CD4-positive, alpha-beta T cell treated with Interleukin-6 at 100 ng/mL for 8 hours (primary cell): Measurements from ENCODE around the gene GPR180.
A peak's percentile ranks its signal among the peaks of the same experiment; 100 is the strongest.

ENCODE experiments used
- DNase-seq: peaks from one replicate; pipeline ENCODE4 v3.0.0-alpha.2; 2020; ENCODE audit warnings: mixed read lengths, low spot score

The GPR180 gene

DNA sequence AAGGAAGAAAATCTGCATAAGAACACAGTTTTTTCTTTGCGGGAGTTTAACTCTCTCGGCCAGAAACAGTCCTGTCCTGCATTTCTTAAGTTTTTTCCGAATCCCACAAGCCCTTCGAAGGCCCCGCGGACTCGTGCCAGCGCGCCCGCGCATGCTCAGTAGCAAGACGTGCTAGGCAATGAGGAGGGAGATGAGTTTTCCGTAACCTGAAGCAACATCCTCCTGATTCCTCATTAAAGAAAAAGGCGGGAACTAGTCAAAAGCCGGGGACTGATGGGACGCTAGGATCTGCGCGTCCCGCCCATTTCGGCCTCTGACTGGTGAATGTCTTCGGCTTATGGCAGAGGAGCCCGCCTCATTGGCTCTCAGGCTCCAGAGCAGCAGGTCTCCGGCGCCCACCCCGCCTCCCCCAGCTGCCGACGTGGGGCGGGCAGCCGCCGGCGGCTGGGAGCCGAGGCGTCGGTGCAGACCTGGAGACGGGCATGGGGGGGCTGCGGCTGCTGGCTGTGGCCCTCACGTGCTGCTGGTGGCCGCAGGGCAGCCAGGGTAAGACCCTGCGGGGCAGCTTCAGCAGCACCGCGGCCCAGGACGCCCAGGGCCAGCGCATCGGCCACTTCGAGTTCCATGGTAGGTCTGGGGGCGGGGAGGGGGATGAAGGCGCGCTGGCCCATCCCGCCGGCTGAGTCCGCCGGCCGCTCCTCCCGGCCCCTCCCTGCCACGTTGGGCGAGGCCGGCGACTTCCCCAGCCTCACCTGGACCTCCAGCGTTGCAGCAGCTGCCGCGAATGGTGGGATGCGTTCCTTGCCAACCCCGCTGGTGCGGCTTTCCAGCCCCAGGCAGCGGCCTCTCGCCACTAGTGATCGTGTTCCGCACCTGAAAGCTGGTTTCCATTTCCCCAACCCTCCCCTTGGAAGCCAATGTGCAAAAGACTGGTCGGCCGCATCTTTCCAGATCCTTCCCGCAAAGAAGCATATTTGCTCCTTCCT, at the start of gene GPR180:
GPR180 (plus strand) TSS at position 412 of the 986 bp plus-strand sequence; CDS start at position 483, 71 bp downstream.
- peak; percentile 94 for DNase-seq

DNA sequence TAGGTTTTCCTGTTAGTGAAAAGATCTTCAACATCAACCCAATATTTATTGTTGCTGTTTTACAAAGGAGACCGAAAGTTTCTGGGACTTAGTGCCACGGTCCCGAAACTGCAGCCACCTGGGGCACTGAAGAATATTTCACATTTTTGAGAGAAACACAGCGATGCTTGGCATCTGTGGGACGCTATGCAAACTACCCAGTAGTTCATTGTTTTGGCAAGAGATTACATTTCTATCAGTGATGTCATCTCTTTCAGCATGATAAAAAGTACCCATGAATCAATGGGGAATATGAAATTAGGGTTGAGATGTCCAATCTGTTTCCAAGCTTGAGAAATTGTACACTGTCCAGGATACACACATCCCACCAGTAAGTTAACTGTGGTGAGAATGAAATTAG, 49.6 kb upstream of the GPR180 start:
- DNase-seq = no peak

DNA sequence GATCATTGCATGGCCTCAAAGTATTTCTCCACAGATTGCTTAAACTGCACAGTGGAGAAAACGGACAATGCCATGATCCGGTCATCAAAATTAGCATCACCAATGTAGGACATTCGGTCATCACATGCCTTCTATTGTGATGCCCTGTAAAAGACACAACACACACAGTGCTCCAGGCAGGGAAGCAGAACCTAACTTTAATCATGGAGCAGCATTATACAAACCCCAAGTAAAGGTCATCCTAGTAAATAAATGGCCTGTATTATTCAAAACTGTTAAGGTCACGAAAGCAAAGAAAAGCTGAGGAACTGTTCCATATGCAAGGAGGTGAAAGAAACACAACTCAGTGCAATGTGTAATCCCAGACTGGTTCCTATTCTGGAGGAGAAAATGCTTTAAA, 47.9 kb upstream of the GPR180 start:
- DNase-seq = no peak

DNA sequence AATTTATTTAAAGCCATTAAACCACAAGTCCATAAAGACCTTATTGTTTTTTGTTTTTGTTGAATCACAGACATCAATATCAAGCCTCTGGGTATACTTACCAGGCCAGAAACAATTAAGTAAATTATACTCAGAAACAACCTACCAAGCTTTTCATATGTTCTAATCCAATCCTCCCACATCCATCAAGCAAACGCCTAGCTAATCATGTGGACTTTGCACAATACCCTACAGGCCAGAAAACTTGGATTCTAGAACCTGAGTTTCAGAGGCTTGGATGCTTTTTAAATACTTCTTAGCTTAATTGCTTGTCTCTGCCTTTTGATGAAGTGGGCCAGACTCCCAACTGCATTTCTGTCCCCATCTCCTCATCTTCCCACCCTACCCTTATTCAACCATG, 45.6 kb upstream of the GPR180 start:
- no peak for DNase-seq

DNA sequence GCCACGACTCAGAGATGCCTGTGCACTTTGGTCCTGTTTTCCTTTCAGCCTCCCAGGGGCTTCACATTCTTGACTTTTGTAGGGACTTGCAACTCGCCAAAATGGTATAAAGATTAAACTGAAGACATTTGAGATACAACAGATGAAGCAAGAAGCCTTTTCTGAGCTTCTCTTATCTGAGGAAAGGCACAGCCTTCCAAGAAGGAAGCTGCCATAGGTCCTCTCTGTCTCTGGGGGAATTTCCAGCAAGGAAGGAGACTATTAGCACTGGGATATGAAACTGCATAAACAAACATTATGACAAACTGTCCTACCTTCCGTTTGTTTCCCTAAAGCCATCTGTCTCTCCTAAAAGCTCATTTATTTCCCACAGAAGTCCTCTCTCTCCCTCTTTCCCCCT, 45.0 kb upstream of the GPR180 start:
- DNase-seq = no peak

DNA sequence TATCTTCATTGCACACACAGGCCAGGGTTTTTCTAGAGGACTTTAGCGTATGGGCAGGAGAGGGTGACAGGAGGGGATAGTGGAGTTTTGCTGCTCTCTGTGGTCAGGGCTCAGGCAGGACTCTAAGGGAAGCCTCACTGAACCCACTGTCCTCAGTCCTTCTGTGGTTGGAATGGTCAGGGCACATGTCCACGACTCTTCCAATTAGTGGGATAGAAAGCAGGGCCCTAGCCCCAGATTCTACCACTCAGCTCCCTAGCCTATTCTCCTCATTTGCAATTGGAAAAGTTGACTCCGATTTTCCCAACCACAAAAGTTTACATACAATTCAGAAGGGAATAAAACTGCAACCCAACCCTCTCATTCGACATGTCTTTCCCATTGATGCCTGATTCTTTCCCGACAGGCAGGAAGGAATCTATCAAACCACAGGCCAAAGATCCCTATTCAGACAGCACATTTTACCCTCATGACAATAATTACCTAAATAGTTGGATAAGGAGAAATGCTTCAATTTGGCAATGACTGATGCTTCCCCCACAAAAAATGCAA, 43.9 kb upstream of the GPR180 start:
- DNase-seq = no peak

DNA sequence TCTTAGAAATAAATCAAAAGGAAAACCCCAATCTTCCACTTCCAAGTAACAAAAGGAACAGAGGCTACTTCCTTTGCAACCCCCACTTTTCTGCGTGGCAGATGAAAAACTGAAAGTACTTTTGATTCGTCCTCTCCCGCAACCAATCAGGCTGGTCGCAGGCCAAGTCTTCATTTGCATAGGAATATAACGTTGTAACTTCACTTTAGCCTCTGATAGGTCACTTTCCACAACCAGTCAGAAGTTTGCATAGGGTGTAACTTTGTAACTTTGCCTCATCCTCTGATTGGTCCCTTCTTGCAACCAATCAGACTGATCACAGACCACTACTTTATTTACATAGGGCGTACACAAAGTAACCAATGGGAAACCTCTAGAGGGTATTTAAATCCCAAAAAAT, 42.9 kb upstream of the GPR180 start:
- DNase-seq = peak; percentile 27

DNA sequence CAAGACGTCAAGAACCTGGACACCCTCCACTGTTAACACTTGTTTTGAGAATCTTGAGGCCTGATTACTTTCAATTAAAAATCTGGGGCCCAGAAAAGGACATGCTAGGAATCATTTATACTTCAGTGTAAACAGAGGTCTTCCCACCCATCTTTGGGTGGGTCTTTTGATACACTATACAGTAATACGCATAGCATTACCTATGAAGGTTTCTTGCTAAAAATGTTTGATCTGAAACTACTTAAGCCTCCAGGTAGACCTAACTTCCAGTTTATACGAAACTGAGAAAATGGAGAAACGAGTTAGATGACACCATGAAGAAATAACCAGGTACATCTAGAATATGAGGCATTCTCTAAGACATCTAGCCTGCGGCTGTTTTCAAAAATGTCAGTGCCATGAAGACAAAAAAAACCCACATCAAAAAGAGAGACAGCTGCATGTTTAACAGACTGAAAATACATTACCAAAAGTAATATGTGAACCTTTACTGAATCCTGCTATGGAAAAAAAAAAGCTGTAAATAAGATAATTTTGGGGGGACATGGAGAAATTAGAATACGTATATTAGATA, 42.3 kb upstream of the GPR180 start:
- no peak for DNase-seq

DNA sequence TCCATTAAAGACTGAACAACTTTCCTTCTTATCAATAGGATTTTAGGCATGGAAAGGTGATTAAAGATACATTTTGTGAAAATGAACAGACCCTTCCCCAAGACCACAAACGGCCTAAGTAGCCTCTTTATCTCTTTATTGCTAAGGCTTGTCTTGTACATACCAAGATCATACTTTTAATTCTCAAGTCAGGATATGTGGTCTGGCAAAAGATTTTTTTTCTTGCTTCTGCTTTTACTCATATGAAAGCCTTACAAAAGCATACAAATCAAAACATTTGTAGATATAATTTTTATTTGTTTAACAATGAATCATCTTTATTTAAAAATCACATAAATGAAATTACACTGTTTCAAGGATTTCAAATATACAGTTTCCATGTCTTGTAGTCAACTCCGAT, 41.5 kb upstream of the GPR180 start:
- DNase-seq = no peak

DNA sequence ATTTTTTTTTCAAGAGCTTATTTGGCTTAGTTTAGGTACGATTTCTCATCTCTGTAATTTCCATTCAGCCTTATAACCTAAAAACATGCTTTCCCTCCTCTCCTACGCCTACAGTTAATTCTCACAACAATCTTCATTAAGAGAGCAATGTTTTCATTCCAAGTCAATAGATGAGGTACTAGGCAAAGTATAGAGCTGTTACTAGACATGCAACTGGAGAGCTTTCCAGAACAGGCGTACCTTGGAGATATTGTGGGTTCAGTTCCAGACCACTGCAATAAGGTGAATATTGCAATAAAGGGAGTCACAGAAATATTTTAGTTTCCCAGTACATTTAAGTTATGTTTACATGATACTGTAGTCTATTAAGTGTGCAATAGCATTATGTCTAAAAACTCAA, 40.5 kb upstream of the GPR180 start:
- no peak for DNase-seq

DNA sequence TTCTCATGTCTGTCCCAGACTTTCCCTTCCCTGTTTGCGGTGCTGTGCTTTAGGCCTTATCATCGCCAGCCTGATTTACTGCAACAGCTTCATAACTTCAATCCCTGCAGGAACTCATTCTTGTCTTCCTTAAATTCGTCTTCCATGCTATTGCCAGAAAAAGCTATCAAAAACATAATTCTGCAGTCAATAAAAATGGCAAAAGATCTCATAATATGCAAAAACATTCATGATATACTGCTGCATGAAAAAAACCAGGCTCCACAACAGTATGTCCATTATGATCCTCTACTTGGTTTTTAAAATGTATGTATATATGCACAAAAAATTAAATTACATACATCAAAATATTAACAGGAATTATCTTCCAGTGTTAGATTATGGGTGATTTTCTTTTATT, 34.1 kb upstream of the GPR180 start:
- no peak for DNase-seq

DNA sequence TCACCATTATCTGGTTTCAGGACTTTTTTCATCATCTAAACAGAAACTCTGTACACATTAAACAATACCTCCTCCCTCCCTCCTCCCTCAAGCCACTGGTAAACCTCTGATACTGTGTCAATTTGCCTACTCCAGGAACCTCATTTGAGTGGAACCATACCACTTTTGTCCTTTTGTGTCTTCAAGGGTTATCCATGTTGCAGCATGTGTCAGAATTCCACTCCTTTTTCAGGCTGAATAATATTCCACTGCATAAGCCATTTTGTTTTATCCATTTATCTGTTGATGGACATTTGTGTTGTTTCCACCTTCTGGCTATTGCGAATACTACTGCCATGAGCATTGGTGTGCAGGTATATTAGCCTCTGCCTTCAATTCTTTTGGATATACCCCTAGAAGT, 33.2 kb upstream of the GPR180 start:
- DNase-seq = no peak

DNA sequence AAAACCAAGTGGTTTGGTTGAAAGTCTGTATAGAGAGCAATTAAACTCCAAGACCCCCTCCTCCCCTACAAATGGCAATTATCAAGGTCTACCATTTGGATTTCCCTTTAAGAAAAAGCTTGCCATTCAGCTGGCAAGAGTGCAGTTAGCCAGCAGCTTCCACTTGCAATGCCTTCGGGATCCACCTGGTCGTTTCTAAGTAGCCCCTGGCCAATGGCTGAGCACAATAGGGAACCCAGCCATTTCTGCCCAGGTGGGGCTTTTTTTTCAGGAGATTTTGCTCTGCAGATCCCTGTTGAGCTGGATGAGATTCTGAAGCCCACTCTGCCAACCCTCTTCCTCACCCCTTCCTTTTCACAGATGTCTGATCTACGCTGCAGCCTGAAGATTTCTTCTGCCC, 32.0 kb upstream of the GPR180 start:
- DNase-seq = no peak

DNA sequence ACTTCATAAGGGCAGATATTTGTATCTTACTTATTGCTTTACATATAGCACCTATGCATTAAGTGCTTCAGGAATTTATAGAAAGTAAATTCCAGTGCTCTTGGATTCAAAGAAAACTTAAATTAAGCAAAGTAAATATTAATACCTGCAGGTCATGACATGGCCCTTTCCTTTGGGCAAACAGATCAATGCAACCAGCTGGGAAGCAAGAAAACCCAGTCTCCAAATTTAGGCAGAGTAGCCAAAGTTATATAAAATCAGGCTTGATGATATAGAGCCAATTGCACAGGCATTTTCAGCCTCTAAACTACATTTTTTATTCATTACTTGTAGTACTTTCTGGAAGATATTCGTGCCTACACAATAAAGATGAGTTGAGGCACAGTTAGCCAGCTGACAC, 22.6 kb upstream of the GPR180 start:
- DNase-seq = no peak

DNA sequence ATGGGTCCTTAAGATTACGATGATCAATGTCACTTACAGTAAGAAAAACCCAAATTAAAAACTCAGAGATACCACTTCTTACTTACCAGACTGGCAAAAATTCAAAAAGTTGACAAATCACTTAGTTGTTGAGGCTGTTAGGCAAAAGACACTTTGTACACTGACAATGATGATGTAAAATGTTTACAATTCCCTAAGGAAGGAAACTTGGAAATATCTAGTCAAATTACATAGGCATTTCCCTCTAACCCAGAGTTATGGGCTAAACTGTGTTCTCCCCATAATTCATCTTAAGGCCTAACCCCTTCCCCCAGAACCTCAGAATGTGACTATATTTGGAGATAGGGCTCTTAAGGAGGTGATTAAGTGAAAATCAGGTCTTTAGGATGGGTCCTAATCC, 17.7 kb upstream of the GPR180 start:
- DNase-seq = no peak

DNA sequence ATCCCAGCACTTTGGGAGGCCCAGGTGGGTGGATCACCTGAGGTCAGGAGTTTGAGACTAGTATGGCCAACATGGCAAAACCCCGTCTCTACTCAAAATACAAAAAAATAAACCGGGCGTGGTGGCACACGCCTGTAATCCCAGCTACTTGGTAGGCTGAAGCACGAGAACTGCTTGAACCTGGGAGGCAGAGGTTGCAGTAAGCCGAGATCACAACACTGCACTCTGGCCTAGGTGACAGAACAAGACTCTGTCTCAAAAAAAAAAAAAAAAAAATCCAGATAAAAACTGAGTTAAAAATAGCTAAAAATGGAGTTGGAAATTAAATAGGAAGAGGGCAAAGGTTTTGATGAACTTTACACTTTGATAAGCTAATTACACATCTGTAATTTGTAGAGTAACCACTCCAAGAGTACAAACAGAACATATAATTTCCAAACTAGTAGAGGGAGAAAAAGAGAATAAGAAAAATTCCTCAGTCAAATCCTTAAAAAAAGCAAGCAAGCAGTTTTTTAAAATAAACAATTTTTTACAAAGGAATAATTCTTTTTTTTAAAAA, 16.0 kb upstream of the GPR180 start:
- DNase-seq = no peak

DNA sequence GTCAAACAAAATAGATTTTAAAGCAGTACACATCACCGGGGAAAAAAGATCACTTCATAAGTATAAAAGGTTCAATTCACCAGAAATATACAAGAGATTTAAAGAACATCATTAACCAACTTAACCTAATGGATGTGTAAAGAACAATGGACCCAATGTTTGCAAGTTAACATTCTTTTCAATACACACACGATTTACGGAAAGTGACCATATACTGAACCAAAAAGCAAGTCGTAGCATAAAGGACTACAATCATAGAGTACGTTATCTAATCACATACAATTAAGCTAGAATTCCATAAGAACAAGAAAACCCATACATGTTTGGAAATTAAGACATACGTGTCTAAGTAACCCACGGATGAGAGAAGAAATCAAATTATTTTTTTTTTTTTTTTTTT, 15.3 kb upstream of the GPR180 start:
- no peak for DNase-seq

DNA sequence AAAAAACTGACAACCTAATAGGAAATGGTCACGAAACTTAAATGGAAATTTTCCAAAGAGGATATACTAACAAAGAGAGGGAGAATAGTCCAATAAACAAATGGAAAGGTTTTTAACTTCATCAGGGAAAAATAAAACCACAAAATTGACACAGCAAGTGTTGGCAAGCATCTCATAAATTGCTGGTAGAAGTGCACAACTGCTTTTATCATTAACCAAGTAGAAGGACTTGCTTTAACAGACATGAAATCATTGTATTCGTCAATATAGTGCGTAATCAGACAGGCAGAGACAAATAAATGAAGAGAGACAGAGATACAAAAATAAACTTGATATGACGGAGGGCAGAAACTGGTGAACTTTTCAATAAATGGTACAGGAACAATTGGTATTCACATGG, 13.1 kb upstream of the GPR180 start:
- DNase-seq = no peak

DNA sequence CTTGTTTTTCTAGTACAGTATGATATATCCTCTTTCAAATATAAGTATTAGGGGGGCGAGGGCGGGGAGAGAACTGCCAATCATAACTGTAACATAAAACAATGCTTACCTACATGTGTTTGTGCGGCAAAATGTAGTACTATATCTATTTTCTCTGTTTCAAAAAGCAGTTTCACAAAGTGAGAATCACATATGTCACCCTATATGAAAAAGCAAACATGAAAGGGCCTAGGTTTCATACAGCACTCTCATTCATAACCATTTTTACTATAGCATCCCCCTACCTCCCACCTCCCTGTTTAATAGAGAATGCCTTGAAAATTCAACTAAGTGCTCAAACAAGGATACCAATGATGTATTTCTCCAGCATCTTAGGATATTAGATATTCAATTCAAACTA, 10.9 kb upstream of the GPR180 start:
- no peak for DNase-seq

DNA sequence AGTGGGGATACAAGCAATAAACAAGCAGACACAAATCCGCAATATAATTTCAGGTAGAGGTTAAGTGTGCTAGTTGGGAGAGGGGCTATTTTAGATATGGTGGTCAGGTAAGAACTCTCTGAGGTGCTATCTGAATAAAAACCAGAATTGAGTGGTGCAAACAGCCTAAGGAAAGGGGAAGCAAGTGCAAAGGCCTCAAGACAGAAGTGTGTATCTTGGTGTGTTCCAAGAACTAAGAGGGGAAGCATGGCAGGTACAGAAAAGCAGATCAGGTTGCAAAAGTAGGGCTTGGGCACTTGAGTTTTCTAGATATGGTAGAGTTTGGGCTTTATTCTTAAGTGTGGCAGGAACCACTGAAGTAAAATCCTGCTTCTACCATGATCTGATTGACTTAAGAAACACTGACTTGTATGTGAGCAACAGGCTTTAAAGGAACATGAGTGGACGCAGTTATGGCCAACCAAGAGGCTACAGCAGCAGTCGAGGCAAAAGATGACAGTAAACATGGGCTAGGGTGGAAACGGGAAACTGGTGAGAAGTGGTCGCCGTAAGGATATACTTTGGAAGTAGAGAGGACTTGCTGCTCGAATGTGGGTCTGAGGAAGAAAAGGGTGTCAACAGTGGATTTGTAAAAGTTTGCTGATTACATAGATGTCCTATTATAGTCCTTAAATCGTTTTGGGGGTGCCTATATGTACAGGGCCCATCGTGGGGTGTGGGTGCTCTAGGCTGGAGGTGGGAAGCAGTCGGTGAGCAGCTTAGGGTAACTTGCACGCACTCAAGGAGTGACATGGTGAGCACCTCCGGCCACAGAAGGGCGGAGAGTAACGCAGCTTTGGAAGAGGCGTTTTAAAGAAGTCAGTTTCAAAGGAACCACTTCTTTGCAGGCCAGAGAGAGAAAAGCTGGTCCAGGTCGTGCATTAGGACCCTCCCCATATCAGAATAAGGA, 6.4 kb upstream of the GPR180 start:
- DNase-seq = peak; percentile 24

DNA sequence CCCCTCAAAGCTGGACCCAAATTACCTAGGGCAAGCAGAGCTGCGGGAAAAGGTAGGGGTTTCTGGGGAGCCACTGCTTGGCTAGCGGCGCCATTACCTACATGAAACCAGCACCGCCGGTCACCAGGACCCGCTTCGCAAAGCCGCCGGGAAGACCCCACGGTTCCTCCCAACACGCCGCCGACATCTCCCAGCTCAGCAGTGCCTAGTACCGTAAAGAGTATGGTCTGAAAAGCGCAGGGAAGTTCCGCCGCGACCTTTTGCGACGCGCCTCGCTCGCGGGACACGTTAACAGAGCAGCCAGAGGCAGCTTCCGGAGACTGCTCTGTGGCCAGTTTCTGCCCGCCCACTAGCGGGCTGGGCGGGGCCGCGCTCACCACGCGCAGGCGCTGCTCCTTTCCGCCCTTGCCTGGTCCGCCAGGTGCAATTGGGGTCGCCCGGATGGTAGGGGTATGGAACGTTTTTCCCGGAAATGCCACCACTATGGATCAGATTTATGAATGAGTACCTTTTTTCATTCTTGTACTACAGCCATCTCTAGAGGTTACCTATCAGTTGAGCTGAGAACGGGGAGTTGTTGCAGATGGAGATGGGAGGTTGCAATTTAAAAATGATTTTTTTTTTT, 5.6 kb upstream of the GPR180 start, which contains the start of gene TGDS:
TGDS (minus strand) TSS at position 203 of the 625 bp plus-strand sequence; CDS start at position 187, 16 bp downstream.
- peak; percentile 92 for DNase-seq
